HG03097 (cell line): ENCODE results near the gene IL22.
A peak's percentile ranks its signal among the peaks of the same experiment; 100 is the strongest.

ENCODE experiments used
- ATAC-seq: cut with Tn5 transposase; IDR thresholded peaks from one replicate; pipeline ENCODE4 v1.9.1; 2021; ENCODE audit not compliant: unreplicated experiment, low FRiP score

The IL22 gene

DNA sequence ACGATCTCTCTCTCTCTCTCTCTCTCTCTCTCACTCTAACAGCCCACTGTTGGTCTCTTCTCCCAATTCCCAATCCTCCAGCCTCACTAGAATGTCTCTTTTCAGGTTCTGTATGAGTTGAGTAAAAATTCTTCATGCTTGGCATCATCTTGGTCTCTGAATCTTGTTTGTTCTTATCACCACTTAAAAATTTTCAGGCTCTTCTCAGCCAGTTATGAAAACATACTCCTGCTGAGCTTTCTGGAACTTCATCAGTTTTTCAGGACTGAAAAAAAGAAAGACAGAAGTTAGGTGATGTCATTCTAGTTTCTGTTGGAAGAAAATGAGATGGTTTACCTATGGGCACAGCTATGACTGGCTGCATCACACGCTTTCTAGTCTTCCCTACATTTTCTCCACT is 11.5 kb upstream of the IL22 start:
- no peak for ATAC-seq

DNA sequence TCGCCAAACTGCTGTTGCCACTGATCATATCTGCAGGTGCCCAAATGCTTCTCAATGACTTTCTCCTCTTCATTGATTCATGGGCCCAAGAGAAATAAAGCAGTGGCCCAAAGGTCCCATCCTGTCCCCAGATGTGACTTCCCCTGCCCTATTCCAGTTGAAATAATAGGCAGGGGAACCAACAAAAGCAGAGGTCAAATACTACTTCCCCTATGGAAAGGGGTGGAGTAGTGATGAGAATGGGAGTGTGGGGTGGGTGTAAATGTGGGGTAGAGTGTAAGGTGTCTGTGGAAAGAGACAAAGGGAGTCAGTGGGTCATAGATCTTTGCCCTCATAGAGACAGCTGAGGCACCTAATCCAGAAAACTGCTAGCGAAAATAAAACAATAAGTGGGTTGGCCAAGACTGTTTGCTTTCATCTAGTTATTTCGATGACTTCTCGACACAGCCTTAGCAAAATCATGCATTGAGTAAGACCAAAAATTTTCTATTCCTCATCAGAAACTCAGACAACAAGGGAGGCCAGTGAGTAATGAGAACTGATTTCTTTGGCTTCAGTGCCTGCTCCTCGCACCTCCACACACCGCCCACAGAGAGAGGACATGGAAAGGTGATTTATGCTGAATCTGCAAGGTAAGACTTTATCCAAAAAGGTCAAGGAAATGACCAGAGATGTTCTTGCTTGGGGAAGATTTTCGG is 10.9 kb upstream of the IL22 start:
- no peak for ATAC-seq

DNA sequence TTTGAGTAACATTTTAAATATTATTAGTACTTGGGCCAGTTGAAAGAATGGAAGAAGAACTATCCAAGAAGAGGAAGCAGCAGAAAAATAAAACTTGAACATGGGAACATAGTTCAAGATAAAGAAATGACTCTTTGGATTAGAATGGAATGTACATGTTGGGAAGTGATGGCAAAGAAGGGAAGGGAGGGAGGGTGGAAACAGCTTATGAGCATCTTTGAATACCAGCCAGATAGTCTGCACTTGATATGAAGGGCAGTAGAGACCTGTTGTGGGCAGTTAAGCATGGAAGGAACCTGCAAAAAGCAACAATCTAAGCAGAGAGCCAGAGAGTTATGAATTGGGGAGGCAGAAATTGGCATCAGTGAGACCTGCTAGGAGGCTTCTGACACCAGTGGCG is 10.0 kb upstream of the IL22 start:
- ATAC-seq: no peak

DNA sequence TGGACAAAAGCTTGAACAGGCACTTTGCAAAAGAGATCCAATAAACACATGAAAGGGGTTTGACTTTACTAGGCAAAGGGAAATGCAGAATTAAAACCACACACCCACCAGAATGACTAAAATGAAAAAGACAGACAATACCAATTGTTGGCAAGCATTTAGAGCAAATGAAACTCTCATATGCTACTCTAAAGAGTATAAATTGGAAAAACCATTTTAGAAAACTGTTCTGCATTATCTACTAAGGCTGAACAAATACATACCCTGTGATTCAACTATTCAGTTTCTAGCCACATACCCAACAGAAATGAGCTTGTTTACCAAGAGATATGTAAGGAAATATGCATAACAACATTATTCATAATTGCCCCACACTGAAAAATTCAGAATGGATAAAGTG is 8.5 kb upstream of the IL22 start:
- ATAC-seq: no peak

DNA sequence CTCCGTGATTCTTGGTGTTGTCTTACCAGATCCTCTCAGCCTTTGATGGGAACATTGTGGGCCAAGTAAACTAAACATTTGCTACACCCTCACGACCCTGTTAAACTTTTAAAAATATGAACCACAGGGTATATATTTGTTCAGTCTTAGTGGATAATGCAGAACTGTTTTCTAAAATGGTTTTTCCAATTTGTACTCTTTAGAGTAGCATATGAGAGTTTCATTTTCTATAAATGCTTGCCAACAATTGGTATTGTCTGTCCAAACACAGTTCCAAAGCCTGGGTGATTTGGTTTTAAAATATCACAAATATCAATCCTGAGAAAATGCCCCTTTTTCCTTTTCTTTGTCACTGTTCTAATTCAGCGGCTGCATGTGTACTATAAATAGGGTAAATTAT is 6.7 kb upstream of the IL22 start:
- ATAC-seq: no peak

DNA sequence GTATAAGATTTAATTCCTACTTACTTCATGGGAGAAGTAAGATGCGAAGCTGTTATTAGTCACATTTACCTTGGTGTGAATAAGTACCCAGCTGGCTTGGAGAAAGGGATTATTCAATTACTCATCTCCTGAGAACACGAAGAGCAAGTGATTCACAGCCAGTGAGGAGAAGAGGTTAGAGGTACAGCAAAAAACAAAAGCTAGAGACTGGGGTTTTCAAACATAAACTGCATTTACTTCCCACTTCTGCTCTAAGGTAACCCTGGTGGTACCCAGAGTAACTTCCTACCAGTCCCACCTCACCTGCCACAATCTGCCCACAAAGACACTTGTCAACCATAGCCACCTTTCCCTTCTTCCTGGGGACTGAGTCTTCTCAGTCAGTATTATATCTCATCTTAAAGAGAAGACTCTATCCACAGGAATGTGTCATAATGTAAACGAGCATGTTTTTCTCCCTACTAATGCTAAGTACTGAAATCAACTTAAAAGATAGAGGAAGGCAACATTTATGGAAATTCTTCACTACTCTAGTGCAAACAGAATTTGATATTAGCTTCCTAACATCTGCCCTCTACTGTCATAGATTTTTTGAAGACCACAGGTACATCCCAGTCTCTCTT is 6.0 kb upstream of the IL22 start:
- ATAC-seq: no peak

DNA sequence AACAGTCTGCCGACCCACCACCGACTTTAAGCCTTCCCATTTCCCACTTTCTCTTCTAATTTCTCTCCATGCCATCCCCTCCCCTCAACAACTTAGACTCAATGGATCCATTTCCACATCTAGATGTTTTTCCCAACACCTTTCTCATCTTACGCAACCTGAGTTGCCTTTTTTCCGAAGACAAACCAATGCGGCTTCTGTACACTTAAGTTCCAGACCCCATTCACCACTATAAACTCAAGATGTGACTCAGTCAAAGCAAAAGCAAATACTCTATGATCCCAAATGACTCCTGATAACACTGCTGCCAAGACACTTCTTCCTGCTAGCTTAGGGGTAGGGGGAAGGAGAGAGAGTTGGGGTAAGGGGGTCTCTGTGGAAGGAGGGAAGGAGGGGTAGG is 1.3 kb downstream of the IL22 start:
- ATAC-seq: no peak

DNA sequence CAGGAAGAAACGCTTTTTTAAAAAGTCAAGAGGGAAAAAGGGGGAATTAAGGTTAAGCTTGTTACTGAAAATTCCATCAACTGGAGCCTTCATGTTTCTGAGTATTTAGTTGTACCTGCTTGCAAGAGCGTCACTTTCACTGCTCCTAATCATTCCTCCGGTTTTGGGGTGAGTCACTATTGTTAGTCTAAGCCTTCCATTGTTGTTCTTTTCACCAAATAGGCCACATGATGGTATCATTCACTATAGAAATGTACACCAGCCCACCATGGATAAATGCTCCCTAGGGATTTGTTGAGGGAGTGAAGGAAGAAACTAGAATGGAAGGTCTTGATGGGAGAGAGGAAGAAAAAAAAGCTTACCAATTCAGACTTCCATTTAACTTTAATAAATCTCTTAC is 3.0 kb downstream of the IL22 start:
- ATAC-seq: no peak

DNA sequence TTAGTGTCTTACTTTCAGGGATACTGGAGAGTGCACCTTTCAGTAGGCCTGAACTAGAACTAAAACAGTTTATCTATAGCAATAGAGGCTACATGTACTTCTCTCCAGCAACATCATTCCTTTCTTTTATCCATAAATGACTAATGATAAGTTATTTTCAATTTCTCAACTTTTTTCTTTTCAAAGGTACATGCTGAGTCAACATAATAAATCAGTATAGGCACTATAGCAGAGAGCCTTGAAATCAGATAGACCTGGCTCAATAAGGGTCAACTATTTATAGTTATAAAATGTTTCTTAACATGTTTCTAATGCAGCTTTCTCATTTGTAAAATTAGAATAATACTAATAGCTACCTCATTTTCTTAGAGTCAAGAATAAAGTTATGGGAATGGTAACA is 5.6 kb downstream of the IL22 start:
- ATAC-seq: no peak

DNA sequence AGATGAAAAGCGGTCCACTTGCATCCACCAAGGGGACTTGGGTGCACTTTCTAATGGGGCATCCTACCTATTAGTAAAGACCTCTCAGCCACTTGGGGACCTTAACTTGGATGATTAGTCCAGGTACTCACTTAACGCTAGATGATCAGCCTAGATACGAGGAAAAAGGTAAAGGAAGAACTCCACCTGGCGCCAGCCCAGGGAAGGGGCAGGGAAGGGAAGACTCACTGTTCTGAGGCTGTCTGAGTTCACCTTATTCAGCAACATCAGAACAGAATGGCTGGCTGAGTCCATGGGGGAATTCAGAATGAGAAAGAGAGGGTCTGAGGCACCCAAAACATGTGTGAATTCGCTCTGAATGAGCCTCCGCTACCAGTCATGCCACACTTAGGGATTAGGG is 7.1 kb downstream of the IL22 start:
- no peak for ATAC-seq

DNA sequence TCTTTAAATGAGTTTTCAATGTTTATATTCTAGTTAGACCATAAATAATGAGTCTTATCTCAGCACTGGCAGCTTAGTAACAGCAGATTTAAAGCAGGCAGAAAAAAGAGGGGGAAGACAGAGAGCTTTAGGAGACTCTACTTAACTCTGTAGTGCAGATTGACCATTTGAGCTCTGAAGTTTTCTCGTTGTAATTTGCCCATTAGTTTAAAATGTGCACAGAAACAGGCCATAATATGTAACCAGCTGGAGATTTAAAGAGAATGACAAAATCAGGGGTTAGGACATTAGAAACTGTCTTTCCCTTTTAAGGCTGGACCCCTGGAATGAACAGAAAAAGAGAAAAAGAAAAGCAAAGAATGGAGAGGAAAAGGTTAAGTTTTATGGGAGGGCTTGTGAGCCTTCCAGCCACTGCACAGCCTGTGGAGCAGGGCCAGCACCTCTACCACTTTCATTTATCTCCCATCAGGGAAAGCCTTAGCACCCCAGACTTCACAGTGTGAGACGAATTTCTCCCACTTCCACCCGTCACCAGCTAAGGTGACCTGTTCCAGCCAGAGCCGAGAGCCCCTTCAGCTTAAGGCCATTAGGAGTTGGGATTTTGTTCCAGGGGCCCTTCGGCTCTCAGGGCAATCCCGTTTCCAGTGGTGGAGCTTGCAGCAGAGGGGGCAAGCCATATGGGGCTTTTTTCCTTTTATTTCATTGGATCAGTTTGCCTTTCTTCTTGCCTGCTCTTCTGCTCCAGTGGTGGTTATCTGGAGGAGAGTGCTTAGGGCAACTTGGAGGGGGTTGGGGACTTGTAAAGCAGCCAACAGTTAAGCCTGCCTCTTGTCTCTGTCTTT is 8.0 kb downstream of the IL22 start:
- ATAC-seq: no peak

DNA sequence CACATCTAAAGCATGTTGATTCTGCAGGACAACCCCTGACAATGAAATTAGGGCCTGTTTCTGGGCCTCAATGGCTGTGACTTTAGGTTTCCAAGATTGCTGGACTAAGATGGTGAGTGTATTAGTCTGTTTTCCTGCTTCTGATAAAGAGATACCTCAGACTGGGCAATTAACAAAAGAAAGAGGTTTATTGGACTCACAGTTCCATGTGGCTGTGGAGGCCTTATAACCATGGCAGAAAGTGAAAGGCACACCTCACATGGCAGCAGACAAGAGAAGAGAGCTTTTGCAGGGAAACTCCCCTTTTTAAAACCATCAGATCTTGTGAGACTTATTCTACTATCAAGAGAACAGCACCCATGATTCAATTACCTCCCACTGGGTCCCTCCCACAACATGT is 10.6 kb downstream of the IL22 start:
- no peak for ATAC-seq

DNA sequence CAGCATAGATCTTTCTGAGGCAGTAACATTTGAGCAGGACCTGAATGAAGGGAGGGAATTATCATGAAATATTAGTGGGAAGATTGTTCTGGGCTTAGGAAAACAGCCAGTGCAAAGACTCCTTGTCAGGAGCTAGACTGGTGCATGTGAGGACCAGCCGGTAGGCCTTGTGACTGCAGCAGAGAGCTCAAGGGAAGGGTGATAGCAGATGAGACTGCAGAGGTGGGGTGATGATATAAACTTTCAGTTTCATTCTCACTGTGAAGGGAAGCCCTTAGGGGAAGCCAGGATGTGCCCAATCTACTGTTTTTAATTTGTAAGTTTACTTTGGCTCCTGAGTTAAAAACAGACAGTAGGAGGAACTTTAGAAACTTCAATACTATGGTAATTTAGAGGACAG is 12.4 kb downstream of the IL22 start:
- ATAC-seq: peak; percentile 96

DNA sequence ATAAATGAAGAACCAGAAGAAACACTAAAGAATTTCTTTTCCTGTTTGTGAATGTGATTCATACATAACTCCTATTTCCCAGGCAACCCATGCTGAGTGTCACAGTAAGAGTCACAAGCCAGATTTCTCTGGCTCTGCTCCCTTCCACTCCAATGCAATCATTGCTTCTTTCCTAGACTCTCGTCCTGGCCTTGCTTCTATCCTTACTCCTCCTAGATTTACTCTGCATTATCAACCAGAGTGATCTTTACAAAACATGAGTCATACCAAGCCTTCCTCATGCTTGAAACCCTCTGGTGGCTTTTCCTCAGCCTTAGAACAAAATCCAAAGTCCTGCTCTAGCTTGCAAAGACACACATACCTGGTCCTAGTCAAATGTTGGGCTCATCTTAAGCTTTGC is 13.3 kb downstream of the IL22 start:
- ATAC-seq: no peak

DNA sequence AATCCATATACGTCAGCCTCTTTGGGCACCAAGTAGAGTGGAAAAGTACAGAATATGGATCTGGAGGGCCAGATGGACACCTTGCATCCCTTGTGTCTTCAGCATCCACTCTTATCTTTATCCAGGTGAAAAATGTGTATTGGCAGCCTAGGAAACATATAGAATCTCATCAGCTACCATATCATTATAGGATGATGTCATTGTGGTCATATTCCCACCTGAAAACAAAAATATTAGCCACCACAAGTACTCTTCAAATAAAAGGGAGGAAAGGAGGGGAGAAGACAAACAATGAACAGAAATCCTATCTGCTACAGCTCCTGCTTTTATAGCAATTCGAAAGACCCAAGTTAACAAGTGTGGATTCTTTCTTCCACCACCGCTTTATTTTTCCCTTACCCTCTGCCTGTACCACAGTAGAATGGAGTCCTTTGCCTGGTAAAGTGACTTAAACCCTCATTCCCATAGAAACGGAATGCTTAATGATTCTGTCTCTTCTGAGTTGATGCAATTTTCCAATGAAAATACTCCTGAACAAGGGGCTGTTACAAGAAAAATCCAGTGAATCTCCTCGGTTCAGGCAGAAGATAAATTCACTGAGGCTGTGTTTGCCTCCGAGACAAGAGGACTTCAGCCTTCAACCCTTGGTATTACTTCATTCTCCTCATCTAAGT is 14.0 kb downstream of the IL22 start:
- ATAC-seq: no peak

DNA sequence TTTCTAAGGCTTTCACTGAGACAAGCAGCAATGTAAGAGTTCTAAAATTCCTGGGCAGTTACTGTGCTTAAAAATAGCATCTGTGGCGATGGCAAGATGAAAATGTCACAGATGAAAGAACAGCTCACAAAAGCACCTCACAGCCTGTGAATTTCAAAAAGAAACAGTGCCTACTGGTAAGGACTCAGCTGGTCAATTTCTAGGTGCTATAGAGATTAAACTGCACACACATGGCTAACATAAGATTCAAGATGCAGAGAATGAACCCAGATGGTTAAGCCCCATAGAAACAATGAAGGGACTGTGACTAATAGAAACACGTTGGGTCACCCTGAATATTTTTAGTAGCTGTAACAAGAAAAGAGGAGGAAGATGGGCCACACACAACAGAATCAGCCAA is 15.8 kb downstream of the IL22 start:
- ATAC-seq: no peak

DNA sequence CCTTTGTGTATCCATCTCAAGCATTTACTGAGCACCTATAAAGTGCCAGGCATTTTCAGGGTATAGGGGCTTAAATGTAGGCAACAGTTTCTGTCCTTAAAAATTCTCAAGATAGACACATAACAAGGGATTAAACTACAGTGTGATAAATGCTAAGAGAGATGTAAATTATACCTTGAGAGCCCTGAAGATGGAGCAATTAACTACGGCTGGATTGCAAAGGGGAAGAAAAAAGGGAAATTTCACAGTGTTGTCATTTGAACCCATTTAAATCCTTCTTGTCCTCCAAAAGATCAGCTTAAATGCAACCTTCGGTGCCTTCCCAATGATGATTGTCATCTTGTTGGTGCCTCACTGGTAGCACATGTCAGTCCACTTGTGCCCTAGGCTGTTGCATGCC is 16.3 kb downstream of the IL22 start:
- ATAC-seq: no peak

DNA sequence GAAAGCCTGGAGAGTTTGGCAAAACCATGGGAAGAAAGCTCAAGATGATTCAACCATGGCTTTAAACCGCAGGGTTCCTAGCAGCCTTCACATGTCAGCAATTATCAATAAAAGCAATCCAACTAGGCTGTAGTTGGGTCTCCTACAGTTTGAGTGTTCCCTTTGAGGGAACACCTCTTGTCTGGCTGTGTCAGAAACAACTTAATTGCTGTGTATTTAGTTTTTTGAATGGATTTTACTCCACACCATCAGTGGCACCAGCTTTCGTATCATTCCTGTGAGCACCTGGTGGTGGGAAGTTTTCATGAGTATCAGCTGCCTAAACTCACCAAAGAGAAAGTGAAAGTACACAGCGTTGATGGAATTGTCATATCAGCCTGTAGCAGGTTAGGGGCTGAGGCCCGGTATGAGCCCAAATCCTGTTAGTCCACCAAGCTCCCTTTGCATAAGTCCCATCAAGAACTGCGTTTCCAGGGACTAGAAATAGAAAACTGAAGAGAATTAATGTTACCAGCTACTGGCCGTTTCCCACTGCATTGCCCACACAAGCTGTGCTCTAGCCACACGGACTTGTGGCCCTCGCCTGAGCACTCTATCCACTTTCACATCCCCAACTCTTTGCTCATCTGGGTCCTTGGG is 16.9 kb downstream of the IL22 start:
- ATAC-seq: peak; percentile 54

DNA sequence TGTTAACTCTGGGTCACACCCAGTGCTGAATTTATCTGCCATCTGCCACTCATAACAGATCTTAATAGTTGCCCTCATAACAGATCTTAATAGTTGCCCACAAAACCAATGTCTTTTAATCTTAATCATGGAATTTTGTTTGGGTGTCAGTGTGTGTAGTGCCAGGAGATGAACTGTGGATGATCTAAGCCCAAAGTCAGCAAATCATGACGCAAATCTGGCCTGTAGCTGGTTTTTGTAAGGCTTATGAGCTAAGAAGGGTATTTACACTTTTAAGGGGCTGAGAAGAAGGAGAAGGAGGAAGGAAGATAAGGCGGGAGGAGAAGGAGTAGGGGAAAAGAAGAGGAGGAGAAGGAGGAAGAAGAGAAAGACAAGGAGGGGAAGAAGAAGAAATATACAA is 17.8 kb downstream of the IL22 start:
- ATAC-seq: no peak

DNA sequence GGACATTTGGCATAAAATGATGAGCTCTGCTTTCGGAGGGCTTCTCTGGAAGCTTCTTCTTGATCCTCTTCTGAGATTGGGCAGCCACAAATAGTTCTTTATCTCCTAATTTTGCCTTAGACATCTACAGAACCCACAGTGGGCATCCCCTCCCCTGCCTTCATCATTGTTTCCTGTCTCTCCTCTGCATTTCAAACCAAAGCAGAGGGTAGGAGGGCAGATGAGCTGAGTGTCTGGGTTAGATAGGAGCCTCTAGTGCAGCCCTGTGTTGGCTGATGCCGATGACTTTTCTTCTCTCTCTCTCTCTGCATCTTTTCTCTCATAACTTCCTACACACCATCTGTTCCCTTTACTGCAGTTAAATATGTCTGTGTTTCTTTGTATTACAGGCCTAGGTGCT is 19.3 kb downstream of the IL22 start:
- no peak for ATAC-seq

DNA sequence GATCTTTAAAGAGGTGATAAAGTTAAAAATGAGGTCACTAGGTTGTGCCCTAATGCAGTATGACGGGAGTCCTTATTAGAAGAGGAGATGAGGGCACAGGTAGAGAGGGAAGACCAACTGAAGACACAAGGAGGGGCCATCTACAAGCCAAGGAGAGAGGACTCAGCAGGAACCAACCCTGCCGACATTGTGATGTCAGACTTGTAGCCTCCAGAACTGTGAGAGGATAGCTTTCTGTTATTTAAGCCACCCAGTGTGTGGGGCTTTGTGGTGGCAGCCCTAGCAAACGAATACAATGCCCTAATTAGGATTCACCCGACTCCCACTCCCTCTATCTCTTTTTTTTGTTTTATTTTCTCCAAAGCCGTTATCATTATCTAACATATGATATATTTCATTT is 19.9 kb downstream of the IL22 start:
- no peak for ATAC-seq
